Parathyroid adenoma (tissue), 2 donors: ENCODE results near the gene GMPS.

ENCODE experiments used
- H2AFZ ChIP-seq: fragments of 300-600 bp; sonication (generic); one replicate; pipeline ENCODE4 v1.7.0; 2017; ENCODE audit warnings: antibody characterized with exemption, mild to moderate bottlenecking
- H3K27ac ChIP-seq: fragments of 300-600 bp; sonication (generic); one replicate; pipeline ENCODE4 v1.7.0; 2017
- H3K27me3 ChIP-seq: fragments of 300-600 bp; sonication (generic); one replicate; pipeline ENCODE4 v1.7.0; 2017; ENCODE audit warnings: low read length; ENCODE audit not compliant: control insufficient read depth, insufficient read depth
- H3K36me3 ChIP-seq: fragments of 300-600 bp; sonication (generic); one replicate; pipeline ENCODE4 v1.7.0; 2017; ENCODE audit warnings: low read length; ENCODE audit not compliant: control insufficient read depth, insufficient read depth
- H3K4me1 ChIP-seq: fragments of 300-600 bp; sonication (generic); one replicate; pipeline ENCODE4 v1.7.0; 2017; ENCODE audit warnings: control low read depth
- H3K4me2 ChIP-seq: fragments of 300-600 bp; sonication (generic); one replicate; pipeline ENCODE4 v1.7.0; 2017; ENCODE audit warnings: low read length
- H3K4me3 ChIP-seq: fragments of 300-600 bp; sonication (generic); one replicate; pipeline ENCODE4 v1.7.0; 2017; ENCODE audit warnings: low read depth, low read length
- H3K79me2 ChIP-seq: fragments of 300-600 bp; sonication (generic); one replicate; pipeline ENCODE4 v1.7.0; 2017; ENCODE audit warnings: control low read depth
- H3K9ac ChIP-seq: fragments of 300-600 bp; sonication (generic); one replicate; pipeline ENCODE4 v1.7.0; 2017; ENCODE audit warnings: mild to moderate bottlenecking
- H3K9me3 ChIP-seq: fragments of 300-600 bp; sonication (generic); one replicate; pipeline ENCODE4 v1.7.0; 2017; ENCODE audit warnings: low read length; ENCODE audit not compliant: control insufficient read depth
- TF ChIP-seq, protein P1 (sequence below): fragments of 300-600 bp; sonication (generic); IDR thresholded peaks from one replicate; pipeline ENCODE4 v1.7.0; 2017; ENCODE audit warnings: antibody characterized with exemption, mild to moderate bottlenecking
- donor health status: primary hyperparathyroidism.

The GMPS gene

DNA sequence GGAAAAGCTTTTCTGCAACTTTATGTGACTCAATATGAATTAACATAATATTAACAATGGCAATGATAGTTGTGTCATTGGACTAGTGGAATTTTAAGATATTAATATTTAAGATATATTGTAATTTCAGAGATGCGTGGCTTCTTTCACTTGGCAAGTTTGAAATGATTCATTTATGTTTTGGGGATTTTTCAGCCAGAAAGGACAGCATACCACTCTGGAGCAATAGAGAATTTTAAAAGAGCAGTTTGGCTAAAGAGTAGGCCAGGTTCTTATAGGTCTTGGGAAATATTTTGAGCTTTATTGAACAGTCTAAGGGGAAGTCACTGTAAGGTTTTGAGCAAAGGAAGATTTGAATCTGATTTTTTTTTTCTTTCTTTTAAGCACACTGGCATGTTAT lies 16.5 kb downstream of the GMPS start:
- no peak overlapping the region for H3K27ac ChIP-seq
- peaks cover 31% of the 10 kb centered on the region for H3K79me2 ChIP-seq
- H3K27me3 ChIP-seq: no peaks in the 10 kb centered on the region
- H3K4me3 ChIP-seq: no peak overlapping the region
- no peak overlapping the region for H3K9ac ChIP-seq
- peaks cover 3% of the 10 kb centered on the region for H3K4me1 ChIP-seq
- no peaks in the 10 kb centered on the region for H3K9me3 ChIP-seq
- no peak overlapping the region for H3K4me2 ChIP-seq
- TF ChIP-seq, protein P1, sequence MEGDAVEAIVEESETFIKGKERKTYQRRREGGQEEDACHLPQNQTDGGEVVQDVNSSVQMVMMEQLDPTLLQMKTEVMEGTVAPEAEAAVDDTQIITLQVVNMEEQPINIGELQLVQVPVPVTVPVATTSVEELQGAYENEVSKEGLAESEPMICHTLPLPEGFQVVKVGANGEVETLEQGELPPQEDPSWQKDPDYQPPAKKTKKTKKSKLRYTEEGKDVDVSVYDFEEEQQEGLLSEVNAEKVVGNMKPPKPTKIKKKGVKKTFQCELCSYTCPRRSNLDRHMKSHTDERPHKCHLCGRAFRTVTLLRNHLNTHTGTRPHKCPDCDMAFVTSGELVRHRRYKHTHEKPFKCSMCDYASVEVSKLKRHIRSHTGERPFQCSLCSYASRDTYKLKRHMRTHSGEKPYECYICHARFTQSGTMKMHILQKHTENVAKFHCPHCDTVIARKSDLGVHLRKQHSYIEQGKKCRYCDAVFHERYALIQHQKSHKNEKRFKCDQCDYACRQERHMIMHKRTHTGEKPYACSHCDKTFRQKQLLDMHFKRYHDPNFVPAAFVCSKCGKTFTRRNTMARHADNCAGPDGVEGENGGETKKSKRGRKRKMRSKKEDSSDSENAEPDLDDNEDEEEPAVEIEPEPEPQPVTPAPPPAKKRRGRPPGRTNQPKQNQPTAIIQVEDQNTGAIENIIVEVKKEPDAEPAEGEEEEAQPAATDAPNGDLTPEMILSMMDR: no peak
- no peaks in the 10 kb centered on the region for H3K36me3 ChIP-seq
- no peak overlapping the region for H2AFZ ChIP-seq

DNA sequence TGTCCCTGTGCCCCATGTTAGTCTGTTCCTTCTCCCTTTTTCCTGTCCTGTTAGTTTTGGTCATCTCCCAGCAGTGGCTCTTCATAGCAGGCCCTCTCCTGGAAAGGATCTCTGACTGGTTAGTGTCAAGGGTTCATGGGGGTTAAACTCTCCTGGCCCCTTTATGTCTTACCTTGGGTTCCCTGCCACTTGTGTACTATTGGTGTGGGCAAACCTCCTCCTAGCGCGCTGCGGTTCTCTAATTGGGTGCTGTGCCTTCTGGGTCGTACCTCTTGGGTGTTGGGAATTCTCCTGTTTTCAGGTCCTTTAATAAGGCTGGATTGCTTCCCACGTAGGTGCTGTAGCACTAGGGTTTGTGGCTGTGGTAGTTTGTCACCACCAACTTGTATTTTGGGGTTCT lies 18.8 kb downstream of the GMPS start:
- Histone ChIP-seq H3K9me3 (no peaks in the 10 kb centered on the region), H3K4me1 (peaks cover 3% of the 10 kb centered on the region), H3K4me2 (no peak overlapping the region), H3K36me3 (no peaks in the 10 kb centered on the region), H3K4me3 (no peak overlapping the region), H2AFZ (no peak overlapping the region), H3K9ac (no peak overlapping the region), H3K79me2 (peaks cover 28% of the 10 kb centered on the region), H3K27ac (no peak overlapping the region), H3K27me3 (no peaks in the 10 kb centered on the region)
- TF ChIP-seq, protein P1: no peak

DNA sequence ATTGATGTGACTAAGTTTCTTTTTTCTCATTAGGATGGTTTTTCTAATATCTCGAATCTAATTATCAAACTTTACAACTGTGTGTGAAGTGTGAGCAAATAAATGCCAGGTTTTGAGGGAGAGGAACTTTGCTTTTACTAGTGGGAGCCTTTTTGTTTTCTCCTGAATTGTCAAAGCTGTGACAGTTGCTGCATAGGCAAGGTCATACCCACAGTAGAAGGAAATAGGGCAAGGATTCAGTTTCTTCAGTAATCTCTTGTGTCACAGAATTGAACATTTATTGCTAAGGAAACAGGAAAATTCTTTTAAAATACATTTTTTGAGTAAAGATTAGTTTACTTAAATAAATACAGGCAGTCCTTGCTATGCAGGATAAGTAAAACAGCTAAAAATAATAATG lies 19.5 kb downstream of the GMPS start:
- H3K36me3 ChIP-seq: no peaks in the 10 kb centered on the region
- H3K9ac ChIP-seq: no peak overlapping the region
- TF ChIP-seq, protein P1: no peak
- no peak overlapping the region for H2AFZ ChIP-seq
- H3K4me1 ChIP-seq: peaks cover 3% of the 10 kb centered on the region
- H3K27me3 ChIP-seq: no peaks in the 10 kb centered on the region
- no peak overlapping the region for H3K4me2 ChIP-seq
- H3K79me2 ChIP-seq: peaks cover 22% of the 10 kb centered on the region
- H3K4me3 ChIP-seq: no peak overlapping the region
- H3K9me3 ChIP-seq: no peaks in the 10 kb centered on the region
- H3K27ac ChIP-seq: no peak overlapping the region

DNA sequence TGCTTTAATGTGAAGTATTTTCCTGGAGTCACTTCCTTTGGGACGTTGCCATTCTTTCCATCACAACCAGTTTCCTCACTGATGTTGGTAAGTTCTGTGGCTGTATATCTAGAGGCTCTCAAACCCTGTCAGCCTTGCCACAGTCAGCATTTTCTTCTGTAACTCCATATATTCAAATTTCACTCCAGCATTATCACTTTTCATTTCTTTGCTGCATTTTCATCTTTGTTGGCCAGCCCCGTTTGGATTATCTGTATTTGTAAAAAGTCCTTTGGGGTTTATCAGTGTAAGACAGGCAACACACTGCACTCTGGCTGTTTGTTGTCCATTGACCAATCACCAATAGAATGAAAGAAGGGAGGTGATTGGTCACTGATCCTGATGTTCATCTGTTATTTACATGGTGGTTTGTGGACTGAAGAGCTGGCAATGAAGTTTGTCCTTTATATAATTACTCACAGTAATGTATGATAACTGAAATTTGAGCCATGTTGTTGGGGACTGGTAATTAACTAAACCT lies 20.3 kb downstream of the GMPS start:
- TF ChIP-seq, protein P1: no peak
- Histone ChIP-seq H3K4me2 (no peak overlapping the region), H3K4me3 (no peak overlapping the region), H3K4me1 (peaks cover 3% of the 10 kb centered on the region), H3K9me3 (no peaks in the 10 kb centered on the region), H3K9ac (no peak overlapping the region), H3K36me3 (no peaks in the 10 kb centered on the region), H2AFZ (no peak overlapping the region), H3K79me2 (peaks cover 20% of the 10 kb centered on the region), H3K27me3 (no peaks in the 10 kb centered on the region), H3K27ac (no peak overlapping the region)

DNA sequence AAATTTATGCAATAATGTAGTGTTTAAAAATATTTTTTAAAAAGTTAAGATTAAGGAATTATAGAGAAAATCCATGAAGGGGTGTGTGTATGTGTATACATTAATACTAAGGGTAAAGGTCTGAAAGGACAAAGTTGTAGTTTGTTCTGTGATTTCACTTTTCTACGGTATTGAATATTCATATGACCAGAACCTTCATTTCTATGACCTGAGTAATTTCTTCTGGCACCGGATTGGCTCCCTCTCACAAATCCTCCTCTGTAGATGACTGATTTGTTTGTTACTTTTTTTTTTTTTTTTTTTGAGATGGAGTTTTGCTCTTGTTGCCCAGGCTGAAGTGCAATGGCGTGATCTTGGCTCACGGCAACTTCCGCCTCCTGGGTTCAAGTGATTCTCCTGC lies 20.9 kb downstream of the GMPS start:
- H3K4me3 ChIP-seq: no peak overlapping the region
- TF ChIP-seq, protein P1: no peak
- no peaks in the 10 kb centered on the region for H3K27me3 ChIP-seq
- no peak overlapping the region for H3K27ac ChIP-seq
- H3K4me2 ChIP-seq: no peak overlapping the region
- no peak overlapping the region for H2AFZ ChIP-seq
- peaks cover 3% of the 10 kb centered on the region for H3K4me1 ChIP-seq
- peaks cover 17% of the 10 kb centered on the region for H3K79me2 ChIP-seq
- no peak overlapping the region for H3K9ac ChIP-seq
- no peaks in the 10 kb centered on the region for H3K9me3 ChIP-seq
- no peaks in the 10 kb centered on the region for H3K36me3 ChIP-seq
